Measurements from ENCODE around the gene THRSP.

DNA sequence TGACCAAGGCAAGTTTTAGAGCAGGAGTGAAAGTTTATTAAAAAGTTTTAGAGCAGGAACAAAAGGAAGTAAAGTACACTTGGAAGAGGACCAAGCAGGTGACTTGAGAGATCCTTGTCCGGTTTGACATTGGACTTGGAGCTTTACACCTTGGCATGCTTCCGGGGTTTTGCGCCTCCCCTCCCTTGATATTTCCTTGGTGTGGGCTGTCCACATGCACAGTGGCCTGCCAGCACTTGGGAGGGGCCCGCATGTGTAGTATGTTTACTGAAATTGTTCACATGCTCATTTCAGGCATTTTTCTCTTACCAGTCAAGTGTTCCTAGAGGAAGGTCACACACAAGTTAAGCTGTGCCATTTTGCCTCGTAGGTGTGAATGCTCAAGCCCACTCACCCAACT lies 19.0 kb upstream of the THRSP start:
- TF ChIP-seq, protein P1, sequence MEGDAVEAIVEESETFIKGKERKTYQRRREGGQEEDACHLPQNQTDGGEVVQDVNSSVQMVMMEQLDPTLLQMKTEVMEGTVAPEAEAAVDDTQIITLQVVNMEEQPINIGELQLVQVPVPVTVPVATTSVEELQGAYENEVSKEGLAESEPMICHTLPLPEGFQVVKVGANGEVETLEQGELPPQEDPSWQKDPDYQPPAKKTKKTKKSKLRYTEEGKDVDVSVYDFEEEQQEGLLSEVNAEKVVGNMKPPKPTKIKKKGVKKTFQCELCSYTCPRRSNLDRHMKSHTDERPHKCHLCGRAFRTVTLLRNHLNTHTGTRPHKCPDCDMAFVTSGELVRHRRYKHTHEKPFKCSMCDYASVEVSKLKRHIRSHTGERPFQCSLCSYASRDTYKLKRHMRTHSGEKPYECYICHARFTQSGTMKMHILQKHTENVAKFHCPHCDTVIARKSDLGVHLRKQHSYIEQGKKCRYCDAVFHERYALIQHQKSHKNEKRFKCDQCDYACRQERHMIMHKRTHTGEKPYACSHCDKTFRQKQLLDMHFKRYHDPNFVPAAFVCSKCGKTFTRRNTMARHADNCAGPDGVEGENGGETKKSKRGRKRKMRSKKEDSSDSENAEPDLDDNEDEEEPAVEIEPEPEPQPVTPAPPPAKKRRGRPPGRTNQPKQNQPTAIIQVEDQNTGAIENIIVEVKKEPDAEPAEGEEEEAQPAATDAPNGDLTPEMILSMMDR (IDR thresholded peaks at IDR 0.05; ENCODE audit: insufficient read depth, low read length, poor library complexity, severe bottlenecking), result no peak
- no peak for TF ChIP-seq EZH2phosphoT487 (conservative IDR thresholded peaks at IDR 0.05; ENCODE audit: low read length)

Data from SU-DHL-6 (cell line).